ENCODE results near the gene YDJC. TPM values are rescaled to one million over a fixed set of nuclear protein-coding genes. Genes with fewer than 3 reads are reported as not detected.

YDJC gene
- total and polyA plus RNA-seq, 2 of the 4 experiments (the other 2 are of a cell fraction) = 8.1 to 23.6 TPM

GRCh38 chr22:21633481-21633880, 3.7 kb upstream of the YDJC start:
- intact Hi-C loops (cut with micrococcal nuclease) = no loop called here
- ATAC-seq (ENCODE audit: low read depth) = no peak
- Histone ChIP-seq H3K9me1 (ENCODE audit: insufficient read depth, low read length) (no peaks in the 10 kb centered on the region), H3K27me3 (ENCODE audit: control insufficient read depth, insufficient read depth, low read length) (no peaks in the 10 kb centered on the region), H3K56ac (ENCODE audit: extremely low read depth, insufficient read depth, low read length) (no peak overlapping the region), H4K5ac (ENCODE audit: low read depth, low read length) (no peak overlapping the region), H2AK5ac (ENCODE audit: low read depth, low read length) (no peak overlapping the region), H3K27ac (ENCODE audit: insufficient read depth, low read length) (no peak overlapping the region), H2AK9ac (replicated peaks; ENCODE audit: low read depth, low read length, poor library complexity) (no peak overlapping the region), H2BK120ac (ENCODE audit: low read depth, low read length) (no peak overlapping the region), H2BK20ac (ENCODE audit: low read depth, low read length) (no peak overlapping the region), H4K91ac (ENCODE audit: insufficient read depth, low read depth, low read length) (no peak overlapping the region), H3K4me2 (ENCODE audit: low read depth, low read length) (no peak overlapping the region), H3K4me3 (ENCODE audit: insufficient read depth, low read depth, low read length) (no peak overlapping the region), H2BK15ac (ENCODE audit: low read depth, low read length) (no peak overlapping the region), H3K9ac (ENCODE audit: low read depth, low read length) (no peak overlapping the region), H3K79me1 (ENCODE audit: low read depth in 1 of 2, low read length in 2 of 2) (peaks cover 3 to 12% of the 10 kb centered on the region in 2 experiments; a peak in 2 of 4 replicates), H2BK5ac (ENCODE audit: low read depth, low read length, poor library complexity, severe bottlenecking) (no peak overlapping the region), H3K9me3 (ENCODE audit: control insufficient read depth, insufficient read depth, low read length) (no peaks in the 10 kb centered on the region), H4K8ac (ENCODE audit: low read depth in 2 of 2, low read length in 2 of 2) (no peak overlapping the region), H3K14ac (replicated peaks; ENCODE audit: low read depth, low read length) (no peak overlapping the region), H3K4ac (ENCODE audit: low read depth, low read length) (no peak overlapping the region), H3K18ac (ENCODE audit: low read depth, low read length) (no peak overlapping the region), H4K20me1 (ENCODE audit: insufficient read depth, low read length) (no peaks in the 10 kb centered on the region; the same call in 1 of the 2 replicates), H3K36me3 (ENCODE audit: control insufficient read depth, insufficient read depth, low read length) (no peaks in the 10 kb centered on the region; the same call in 1 of the 2 replicates), H2AFZ (replicated peaks; ENCODE audit: low read length, poor library complexity) (no peak overlapping the region), H3K4me1 (ENCODE audit: control insufficient read depth, insufficient read depth, low read length) (peaks cover 4% of the 10 kb centered on the region), H3K23ac (ENCODE audit: low read depth, low read length) (no peak overlapping the region)
- in situ Hi-C loops (cut with MboI; ENCODE audit: low sequenced_read_pairs) = no loop called here
- no TSS peak for BruUV-seq (replicated peaks)
- CTCF ChIA-PET = interaction anchor here (1.7 kb wide), 1 partner anchor 10 kb away, joined by 3 read pairs; no protein-coding TSS in a partner anchor
- no peak for DNase-seq
- TF ChIP-seq MAFK (IDR thresholded peaks at IDR 0.05; ENCODE audit: low read depth, low read length) (no peak), CEBPB (IDR thresholded peaks at IDR 0.05; ENCODE audit: low read depth, low read length) (no peak), RCOR1 (IDR thresholded peaks at IDR 0.05; ENCODE audit: insufficient replicate concordance, low read length) (no peak), RFX5 (IDR thresholded peaks at IDR 0.05; ENCODE audit: low read depth, low read length) (no peak), MAZ (IDR thresholded peaks at IDR 0.05; ENCODE audit: borderline replicate concordance, low read depth, low read length) (no peak), CHD1 (IDR thresholded peaks at IDR 0.05; ENCODE audit: low read depth, low read length) (no peak), MXI1 (IDR thresholded peaks at IDR 0.05; ENCODE audit: borderline replicate concordance, low read depth, low read length) (no peak), FOS (IDR thresholded peaks at IDR 0.05; ENCODE audit: low read depth, low read length) (no peak), SMC3 (IDR thresholded peaks at IDR 0.05; ENCODE audit: low read depth, low read length) (no peak), RAD21 (IDR thresholded peaks at IDR 0.05; ENCODE audit: low read length) (no peak), BHLHE40 (IDR thresholded peaks at IDR 0.05; ENCODE audit: low read depth, low read length) (no peak), NFE2L2 (IDR thresholded peaks at IDR 0.05; ENCODE audit: low read depth, low read length) (no peak), POLR2A (IDR thresholded peaks at IDR 0.05; ENCODE audit: low read depth, low read length) (no peak), ELK1 (IDR thresholded peaks at IDR 0.05; ENCODE audit: borderline replicate concordance, low read depth, low read length) (no peak)
- TF ChIP-seq, protein P1, sequence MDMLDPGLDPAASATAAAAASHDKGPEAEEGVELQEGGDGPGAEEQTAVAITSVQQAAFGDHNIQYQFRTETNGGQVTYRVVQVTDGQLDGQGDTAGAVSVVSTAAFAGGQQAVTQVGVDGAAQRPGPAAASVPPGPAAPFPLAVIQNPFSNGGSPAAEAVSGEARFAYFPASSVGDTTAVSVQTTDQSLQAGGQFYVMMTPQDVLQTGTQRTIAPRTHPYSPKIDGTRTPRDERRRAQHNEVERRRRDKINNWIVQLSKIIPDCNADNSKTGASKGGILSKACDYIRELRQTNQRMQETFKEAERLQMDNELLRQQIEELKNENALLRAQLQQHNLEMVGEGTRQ (IDR thresholded peaks at IDR 0.05; ENCODE audit: low read depth, low read length) = no peak
- TF ChIP-seq, protein P2, sequence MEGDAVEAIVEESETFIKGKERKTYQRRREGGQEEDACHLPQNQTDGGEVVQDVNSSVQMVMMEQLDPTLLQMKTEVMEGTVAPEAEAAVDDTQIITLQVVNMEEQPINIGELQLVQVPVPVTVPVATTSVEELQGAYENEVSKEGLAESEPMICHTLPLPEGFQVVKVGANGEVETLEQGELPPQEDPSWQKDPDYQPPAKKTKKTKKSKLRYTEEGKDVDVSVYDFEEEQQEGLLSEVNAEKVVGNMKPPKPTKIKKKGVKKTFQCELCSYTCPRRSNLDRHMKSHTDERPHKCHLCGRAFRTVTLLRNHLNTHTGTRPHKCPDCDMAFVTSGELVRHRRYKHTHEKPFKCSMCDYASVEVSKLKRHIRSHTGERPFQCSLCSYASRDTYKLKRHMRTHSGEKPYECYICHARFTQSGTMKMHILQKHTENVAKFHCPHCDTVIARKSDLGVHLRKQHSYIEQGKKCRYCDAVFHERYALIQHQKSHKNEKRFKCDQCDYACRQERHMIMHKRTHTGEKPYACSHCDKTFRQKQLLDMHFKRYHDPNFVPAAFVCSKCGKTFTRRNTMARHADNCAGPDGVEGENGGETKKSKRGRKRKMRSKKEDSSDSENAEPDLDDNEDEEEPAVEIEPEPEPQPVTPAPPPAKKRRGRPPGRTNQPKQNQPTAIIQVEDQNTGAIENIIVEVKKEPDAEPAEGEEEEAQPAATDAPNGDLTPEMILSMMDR (conservative IDR thresholded peaks at IDR 0.05; ENCODE audit: low read depth, low read length) = no peak
- POLR2A ChIA-PET (ENCODE audit: unreplicated experiment) = no interaction called here
- dilution Hi-C loops (cut with HindIII; ENCODE audit: low sequenced_read_pairs, unreplicated experiment) = no loop called here
- WGBS, 2 experiments (ENCODE audit: extremely low coverage in 2 of 2, insufficient read length in 1 of 2) = 87% methylated on average over 2 of the region's 4 CpGs; no CpG with 5 or more reads in 1 of the 2 experiments

All from IMR-90 (cell line).